Measurements from ENCODE around the gene ICOS. TPM values are rescaled to one million over a fixed set of nuclear protein-coding genes. Genes with fewer than 3 reads are reported as not detected.

ICOS gene
- total RNA-seq, 1 donor from 2014 or later = not detected

DNA sequence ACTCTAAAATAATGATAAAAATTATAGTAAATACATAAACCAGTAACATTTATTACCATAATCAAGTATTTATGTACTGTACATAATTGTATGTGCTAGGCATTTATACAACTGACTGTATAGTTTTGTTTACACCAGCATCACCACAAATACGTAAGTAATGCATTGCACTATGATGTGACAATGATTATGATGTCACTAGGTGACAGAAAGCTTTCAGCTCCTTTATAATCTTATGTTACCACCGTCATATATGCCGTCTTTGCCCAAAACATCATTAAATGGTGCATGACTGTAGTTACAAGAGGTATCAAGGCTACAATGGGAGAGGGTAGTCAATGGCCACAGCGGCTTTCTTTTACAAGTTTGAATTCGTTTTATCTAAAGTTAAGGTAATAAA is 60.1 kb downstream of the ICOS start:
- no peak for DNase-seq (ENCODE audit: low spot score, unreplicated experiment)
- H3K27me3 Mint-ChIP-seq = peaks cover 8% of the 10 kb centered on the region
- no peak overlapping the region for H3K4me3 Mint-ChIP-seq (ENCODE audit: low read depth)
- TF ChIP-seq, protein P1, sequence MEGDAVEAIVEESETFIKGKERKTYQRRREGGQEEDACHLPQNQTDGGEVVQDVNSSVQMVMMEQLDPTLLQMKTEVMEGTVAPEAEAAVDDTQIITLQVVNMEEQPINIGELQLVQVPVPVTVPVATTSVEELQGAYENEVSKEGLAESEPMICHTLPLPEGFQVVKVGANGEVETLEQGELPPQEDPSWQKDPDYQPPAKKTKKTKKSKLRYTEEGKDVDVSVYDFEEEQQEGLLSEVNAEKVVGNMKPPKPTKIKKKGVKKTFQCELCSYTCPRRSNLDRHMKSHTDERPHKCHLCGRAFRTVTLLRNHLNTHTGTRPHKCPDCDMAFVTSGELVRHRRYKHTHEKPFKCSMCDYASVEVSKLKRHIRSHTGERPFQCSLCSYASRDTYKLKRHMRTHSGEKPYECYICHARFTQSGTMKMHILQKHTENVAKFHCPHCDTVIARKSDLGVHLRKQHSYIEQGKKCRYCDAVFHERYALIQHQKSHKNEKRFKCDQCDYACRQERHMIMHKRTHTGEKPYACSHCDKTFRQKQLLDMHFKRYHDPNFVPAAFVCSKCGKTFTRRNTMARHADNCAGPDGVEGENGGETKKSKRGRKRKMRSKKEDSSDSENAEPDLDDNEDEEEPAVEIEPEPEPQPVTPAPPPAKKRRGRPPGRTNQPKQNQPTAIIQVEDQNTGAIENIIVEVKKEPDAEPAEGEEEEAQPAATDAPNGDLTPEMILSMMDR (IDR thresholded peaks at IDR 0.05; ENCODE audit: unreplicated experiment) = no peak
- no peak overlapping the region for H3K27ac Mint-ChIP-seq
- H3K4me1 Mint-ChIP-seq (ENCODE audit: low read depth) = peaks cover 9% of the 10 kb centered on the region
- no peaks in the 10 kb centered on the region for H3K9me3 Mint-ChIP-seq (ENCODE audit: low read depth)
- H3K36me3 Mint-ChIP-seq (ENCODE audit: insufficient read depth) = no peaks in the 10 kb centered on the region

DNA sequence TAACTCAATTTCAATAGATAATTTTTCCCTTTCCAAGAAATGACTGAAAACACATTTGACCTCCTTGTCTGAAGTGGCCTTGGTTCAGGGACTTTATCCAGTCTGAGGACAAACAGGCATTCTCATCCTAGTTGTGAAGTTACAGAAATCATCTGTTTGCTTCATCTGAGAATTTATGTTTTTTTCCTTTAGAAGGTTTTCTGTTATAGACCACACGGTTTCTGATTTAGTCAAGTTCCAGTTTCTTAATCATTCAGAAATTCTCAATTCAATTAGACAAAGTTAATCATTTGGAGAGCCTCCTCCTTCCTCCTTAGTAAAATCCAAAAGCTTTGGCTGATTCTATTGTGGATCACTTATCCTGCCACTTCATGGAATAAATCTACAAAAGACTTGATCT is 60.9 kb downstream of the ICOS start:
- no peaks in the 10 kb centered on the region for H3K9me3 Mint-ChIP-seq (ENCODE audit: low read depth)
- H3K27ac Mint-ChIP-seq = no peak overlapping the region
- H3K27me3 Mint-ChIP-seq = peaks cover 8% of the 10 kb centered on the region
- H3K4me1 Mint-ChIP-seq (ENCODE audit: low read depth) = peaks cover 9% of the 10 kb centered on the region
- no peak overlapping the region for H3K4me3 Mint-ChIP-seq (ENCODE audit: low read depth)
- no peak for DNase-seq (ENCODE audit: low spot score, unreplicated experiment)
- H3K36me3 Mint-ChIP-seq (ENCODE audit: insufficient read depth) = no peaks in the 10 kb centered on the region
- TF ChIP-seq, protein P1 (IDR thresholded peaks at IDR 0.05; ENCODE audit: unreplicated experiment) = no peak

GRCh38 chr2:203997980-203998809 is 61.6 kb downstream of the ICOS start:
- H3K27ac Mint-ChIP-seq = no peak overlapping the region
- peaks cover 9% of the 10 kb centered on the region for H3K4me1 Mint-ChIP-seq (ENCODE audit: low read depth)
- TF ChIP-seq, protein P1 (IDR thresholded peaks at IDR 0.05; ENCODE audit: unreplicated experiment) = no peak
- no peaks in the 10 kb centered on the region for H3K9me3 Mint-ChIP-seq (ENCODE audit: low read depth)
- H3K27me3 Mint-ChIP-seq = peaks cover 8% of the 10 kb centered on the region
- H3K36me3 Mint-ChIP-seq (ENCODE audit: insufficient read depth) = no peaks in the 10 kb centered on the region
- DNase-seq (ENCODE audit: low spot score, unreplicated experiment) = no peak
- no peak overlapping the region for H3K4me3 Mint-ChIP-seq (ENCODE audit: low read depth)

DNA sequence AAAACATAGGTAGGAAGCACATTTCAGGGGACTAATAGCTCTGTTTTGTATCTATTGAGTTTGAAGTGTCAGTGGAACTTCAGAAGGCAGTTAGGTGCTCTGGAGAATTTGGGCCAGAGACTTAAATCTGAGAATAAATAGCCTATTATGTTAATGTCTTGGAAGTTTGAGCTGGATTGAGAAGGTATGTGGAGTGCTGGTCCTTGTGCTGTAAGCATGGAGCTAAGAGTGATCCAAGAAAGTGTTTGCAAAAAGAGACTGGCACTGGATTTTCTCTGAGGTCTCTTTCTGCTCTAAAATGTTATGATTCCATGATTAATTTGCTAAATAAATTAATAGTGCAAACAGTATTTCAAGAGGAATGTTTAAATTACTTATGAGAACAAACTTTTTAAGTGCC is 63.3 kb downstream of the ICOS start:
- Mint-ChIP-seq H3K4me1 (ENCODE audit: low read depth) (peaks cover 9% of the 10 kb centered on the region), H3K27ac (no peak overlapping the region), H3K27me3 (peaks cover 12% of the 10 kb centered on the region), H3K36me3 (ENCODE audit: insufficient read depth) (no peaks in the 10 kb centered on the region), H3K9me3 (ENCODE audit: low read depth) (no peaks in the 10 kb centered on the region), H3K4me3 (ENCODE audit: low read depth) (no peak overlapping the region)
- DNase-seq (ENCODE audit: low spot score, unreplicated experiment) = no peak
- TF ChIP-seq, protein P1 (IDR thresholded peaks at IDR 0.05; ENCODE audit: unreplicated experiment) = no peak

- Mint-ChIP-seq H3K4me1 (ENCODE audit: low read depth) (peaks cover 6% of the 10 kb centered on the region), H3K27me3 (peaks cover 15% of the 10 kb centered on the region), H3K4me3 (ENCODE audit: low read depth) (no peak overlapping the region), H3K27ac (no peak overlapping the region), H3K36me3 (ENCODE audit: insufficient read depth) (no peaks in the 10 kb centered on the region), H3K9me3 (ENCODE audit: low read depth) (no peaks in the 10 kb centered on the region)
- TF ChIP-seq, protein P1 (IDR thresholded peaks at IDR 0.05; ENCODE audit: unreplicated experiment) = no peak
- no peak for DNase-seq (ENCODE audit: low spot score, unreplicated experiment)
Measured at GRCh38 chr2:204000446-204000845, 63.9 kb downstream of the ICOS start.

Measured in progenitor cell of endocrine pancreas (in vitro differentiated cells).